ENCODE measurements around the gene STX16. TPM values are rescaled to one million over a fixed set of nuclear protein-coding genes. Genes with fewer than 3 reads are reported as not detected.
A peak's percentile ranks its signal among the peaks of the same experiment; 100 is the strongest.

The STX16 gene
- total and polyA plus RNA-seq, 9 of the 15 experiments (the other 6 are each of a cell fraction or from before 2014, with no cell fraction given) = 4.4 to 43.5 (median 14.7) TPM

DNA sequence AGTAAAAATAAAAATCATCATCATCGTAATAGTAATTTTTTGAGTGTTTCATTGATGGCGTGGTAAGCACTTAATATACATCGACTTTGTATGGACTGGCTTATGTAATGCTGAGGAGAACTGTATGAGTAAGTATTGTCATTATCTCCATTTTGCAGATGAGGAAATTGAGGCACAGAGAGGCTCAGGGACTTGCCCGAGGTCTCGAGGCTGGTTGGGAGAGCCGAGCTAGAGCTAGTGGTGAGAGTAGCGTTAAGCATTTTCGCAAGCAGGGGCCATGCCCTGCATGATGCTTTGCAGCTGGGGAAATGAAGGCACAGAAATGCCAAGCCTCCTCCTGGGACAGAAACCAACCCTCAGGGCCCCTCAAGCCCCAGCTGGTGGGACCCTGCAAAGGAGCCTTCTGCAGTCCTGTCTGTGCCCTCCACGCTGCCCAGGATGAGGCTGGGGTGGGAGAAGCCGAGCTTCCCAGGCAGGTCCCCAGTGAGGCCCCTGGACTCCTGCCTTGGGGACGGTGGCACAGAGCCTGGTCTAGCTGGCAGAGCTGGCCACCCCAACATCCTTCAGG, 31.1 kb upstream of the STX16 start:
- Histone ChIP-seq H3K9me3 (replicated peaks; ENCODE audit: control insufficient read depth, insufficient read depth, low read depth, low read length) (no peaks in the 10 kb centered on the region), H3K27ac (ENCODE audit: extremely low read depth, low read depth, low read length) (no peak overlapping the region), H3K4me1 (replicated peaks in 1 of 2; ENCODE audit: control insufficient read depth in 2 of 2, insufficient read depth in 2 of 2, low read length in 2 of 2) (peaks cover 24 to 30% of the 10 kb centered on the region in 2 experiments), H3K4me3 (no peak overlapping the region), H3K36me3 (ENCODE audit: control insufficient read depth, insufficient read depth, low read length) (no peaks in the 10 kb centered on the region; the same call in 2 of the 3 replicates), H3K9ac (ENCODE audit: insufficient read depth in 1 of 2, low read depth in 2 of 2, low read length in 2 of 2) (no peak overlapping the region), H3K9me1 (ENCODE audit: control insufficient read depth, insufficient read depth, low read length) (no peaks in the 10 kb centered on the region), H4K20me1 (replicated peaks; ENCODE audit: control insufficient read depth, insufficient read depth, low read length) (no peaks in the 10 kb centered on the region), H3K79me2 (ENCODE audit: control insufficient read depth, insufficient read depth, low read length) (no peaks in the 10 kb centered on the region), H3K4me2 (ENCODE audit: insufficient read depth, low read length) (no peak overlapping the region), H2AFZ (ENCODE audit: low read depth, low read length) (no peak overlapping the region), H3K27me3 (ENCODE audit: control insufficient read depth in 2 of 2, insufficient read depth in 2 of 2, low read length in 2 of 2) (peaks cover 3 to 40% of the 10 kb centered on the region in 2 experiments)
- in situ Hi-C loops (cut with MboI) = no loop called here
- BruUV-seq (replicated peaks) = TSS peak; percentile 100
- ChIA-PET POLR2A (no interaction called here), CTCF (ENCODE audit: low intra/inter-chr PET ratio) (no interaction called here)
- ATAC-seq (no peak; the same call in 2 of the 3 replicates), DNase-seq (ENCODE audit: extremely low read depth in 1 of 4, low spot score in 3 of 4) (peak in 1 of 4 experiments; percentile 38), FAIRE-seq (no peak)
- WGBS (ENCODE audit: insufficient coverage, low coverage, missing lambda C conversion rate) = 12% methylated on average over 11 of the region's 11 CpGs
- intact Hi-C loops (cut with micrococcal nuclease) = no loop called here
- TF ChIP-seq STAT5A (IDR thresholded peaks at IDR 0.05; ENCODE audit: borderline replicate concordance, low read length) (no peak), FOS (IDR thresholded peaks at IDR 0.05; ENCODE audit: extremely low read depth, insufficient read length) (no peak), ZC3H8 (IDR thresholded peaks at IDR 0.05) (0 out of 2 replicates have a peak, but pooled peaks have one; percentile 29), ZNF12 (CRISPR knock-in tag; IDR thresholded peaks at IDR 0.05) (no peak), POLR2AphosphoS5 (IDR thresholded peaks at IDR 0.05; ENCODE audit: control insufficient read depth, insufficient read depth, low read depth, low read length) (peak; percentile 91), ZBTB17 (CRISPR knock-in tag; IDR thresholded peaks at IDR 0.05) (no peak), TGIF2 (CRISPR knock-in tag; IDR thresholded peaks at IDR 0.05) (peak; percentile 70; the same call in 1 of the 2 replicates), FOXM1 (IDR thresholded peaks at IDR 0.05; ENCODE audit: low read depth) (no peak), FOXM1 (CRISPR knock-in tag; IDR thresholded peaks at IDR 0.05; ENCODE audit: low read depth) (0 out of 2 replicates have a peak, but pooled peaks have one; percentile 32), ZNF175 (CRISPR knock-in tag; IDR thresholded peaks at IDR 0.05; ENCODE audit: low read depth) (no peak), ZNF445 (CRISPR knock-in tag; IDR thresholded peaks at IDR 0.05; ENCODE audit: low read depth) (0 out of 2 replicates have a peak, but pooled peaks have one; percentile 53), HLTF (IDR thresholded peaks at IDR 0.05) (no peak), DNMT1 (IDR thresholded peaks at IDR 0.05) (no peak), ILF3 (IDR thresholded peaks at IDR 0.05; ENCODE audit: borderline replicate concordance) (0 out of 2 replicates have a peak, but pooled peaks have one; percentile 70), CBFB (CRISPR knock-in tag; IDR thresholded peaks at IDR 0.05) (no peak)
- TF ChIP-seq, protein P1, sequence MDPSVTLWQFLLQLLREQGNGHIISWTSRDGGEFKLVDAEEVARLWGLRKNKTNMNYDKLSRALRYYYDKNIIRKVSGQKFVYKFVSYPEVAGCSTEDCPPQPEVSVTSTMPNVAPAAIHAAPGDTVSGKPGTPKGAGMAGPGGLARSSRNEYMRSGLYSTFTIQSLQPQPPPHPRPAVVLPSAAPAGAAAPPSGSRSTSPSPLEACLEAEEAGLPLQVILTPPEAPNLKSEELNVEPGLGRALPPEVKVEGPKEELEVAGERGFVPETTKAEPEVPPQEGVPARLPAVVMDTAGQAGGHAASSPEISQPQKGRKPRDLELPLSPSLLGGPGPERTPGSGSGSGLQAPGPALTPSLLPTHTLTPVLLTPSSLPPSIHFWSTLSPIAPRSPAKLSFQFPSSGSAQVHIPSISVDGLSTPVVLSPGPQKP (CRISPR knock-in tag; IDR thresholded peaks at IDR 0.05) = no peak
- TF ChIP-seq, protein P2, sequence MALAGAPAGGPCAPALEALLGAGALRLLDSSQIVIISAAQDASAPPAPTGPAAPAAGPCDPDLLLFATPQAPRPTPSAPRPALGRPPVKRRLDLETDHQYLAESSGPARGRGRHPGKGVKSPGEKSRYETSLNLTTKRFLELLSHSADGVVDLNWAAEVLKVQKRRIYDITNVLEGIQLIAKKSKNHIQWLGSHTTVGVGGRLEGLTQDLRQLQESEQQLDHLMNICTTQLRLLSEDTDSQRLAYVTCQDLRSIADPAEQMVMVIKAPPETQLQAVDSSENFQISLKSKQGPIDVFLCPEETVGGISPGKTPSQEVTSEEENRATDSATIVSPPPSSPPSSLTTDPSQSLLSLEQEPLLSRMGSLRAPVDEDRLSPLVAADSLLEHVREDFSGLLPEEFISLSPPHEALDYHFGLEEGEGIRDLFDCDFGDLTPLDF (CRISPR knock-in tag; IDR thresholded peaks at IDR 0.05) = no peak
- TF ChIP-seq, protein P3, sequence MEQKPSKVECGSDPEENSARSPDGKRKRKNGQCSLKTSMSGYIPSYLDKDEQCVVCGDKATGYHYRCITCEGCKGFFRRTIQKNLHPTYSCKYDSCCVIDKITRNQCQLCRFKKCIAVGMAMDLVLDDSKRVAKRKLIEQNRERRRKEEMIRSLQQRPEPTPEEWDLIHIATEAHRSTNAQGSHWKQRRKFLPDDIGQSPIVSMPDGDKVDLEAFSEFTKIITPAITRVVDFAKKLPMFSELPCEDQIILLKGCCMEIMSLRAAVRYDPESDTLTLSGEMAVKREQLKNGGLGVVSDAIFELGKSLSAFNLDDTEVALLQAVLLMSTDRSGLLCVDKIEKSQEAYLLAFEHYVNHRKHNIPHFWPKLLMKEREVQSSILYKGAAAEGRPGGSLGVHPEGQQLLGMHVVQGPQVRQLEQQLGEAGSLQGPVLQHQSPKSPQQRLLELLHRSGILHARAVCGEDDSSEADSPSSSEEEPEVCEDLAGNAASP (IDR thresholded peaks at IDR 0.05) = no peak
- TF ChIP-seq, protein P4, sequence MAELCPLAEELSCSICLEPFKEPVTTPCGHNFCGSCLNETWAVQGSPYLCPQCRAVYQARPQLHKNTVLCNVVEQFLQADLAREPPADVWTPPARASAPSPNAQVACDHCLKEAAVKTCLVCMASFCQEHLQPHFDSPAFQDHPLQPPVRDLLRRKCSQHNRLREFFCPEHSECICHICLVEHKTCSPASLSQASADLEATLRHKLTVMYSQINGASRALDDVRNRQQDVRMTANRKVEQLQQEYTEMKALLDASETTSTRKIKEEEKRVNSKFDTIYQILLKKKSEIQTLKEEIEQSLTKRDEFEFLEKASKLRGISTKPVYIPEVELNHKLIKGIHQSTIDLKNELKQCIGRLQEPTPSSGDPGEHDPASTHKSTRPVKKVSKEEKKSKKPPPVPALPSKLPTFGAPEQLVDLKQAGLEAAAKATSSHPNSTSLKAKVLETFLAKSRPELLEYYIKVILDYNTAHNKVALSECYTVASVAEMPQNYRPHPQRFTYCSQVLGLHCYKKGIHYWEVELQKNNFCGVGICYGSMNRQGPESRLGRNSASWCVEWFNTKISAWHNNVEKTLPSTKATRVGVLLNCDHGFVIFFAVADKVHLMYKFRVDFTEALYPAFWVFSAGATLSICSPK (IDR thresholded peaks at IDR 0.05; ENCODE audit: borderline replicate concordance) = no peak
